ENCODE data around the gene ADAMTS19. TPM values are rescaled to one million over a fixed set of nuclear protein-coding genes. Genes with fewer than 3 reads are reported as not detected.

The ADAMTS19 gene
- total and polyA plus RNA-seq, 2 of the 8 experiments (the other 6 are each of a cell fraction or from before 2014, with no cell fraction given): 17.3 to 28.8 TPM

DNA sequence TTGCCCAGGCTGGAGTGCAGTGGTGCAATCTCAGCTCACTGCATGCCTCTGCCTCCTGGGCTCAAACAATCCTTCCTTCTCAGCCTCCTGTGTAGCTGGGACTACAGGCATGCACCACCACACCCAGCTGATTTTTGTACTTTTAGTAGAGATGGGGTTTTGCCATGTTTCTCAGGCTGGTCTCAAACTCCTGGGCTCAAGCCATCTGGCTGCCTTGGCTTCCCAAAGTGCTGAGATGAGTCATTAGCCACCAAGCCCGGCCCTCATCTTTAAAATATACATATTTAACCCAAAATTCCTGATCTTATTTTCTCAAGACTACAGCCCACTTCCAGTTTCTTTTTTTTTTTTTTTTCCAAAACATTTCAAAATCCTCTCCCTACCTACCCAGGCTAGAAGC is 256.1 kb downstream of the ADAMTS19 start (continued):
- TF ChIP-seq POLR2AphosphoS5 (IDR thresholded peaks at IDR 0.05; ENCODE audit: low read depth, low read length): no peak
- no peak for TF ChIP-seq JUN (IDR thresholded peaks at IDR 0.05; ENCODE audit: low read depth, low read length)
- TF ChIP-seq RFX5 (IDR thresholded peaks at IDR 0.05; ENCODE audit: borderline replicate concordance, low read depth, low read length): no peak
- no peak for TF ChIP-seq POU5F1 (IDR thresholded peaks at IDR 0.05; ENCODE audit: low read depth, low read length)
- no peak for TF ChIP-seq YY1 (IDR thresholded peaks at IDR 0.05; ENCODE audit: low read depth, low read length)
- TF ChIP-seq BCL11A (IDR thresholded peaks at IDR 0.05; ENCODE audit: low read depth in 2 of 2, low read length in 2 of 2): no peak
- TF ChIP-seq CHD2 (IDR thresholded peaks at IDR 0.05; ENCODE audit: low read length): no peak
